GM12801 (cell line): Measurements from ENCODE around the gene IRX4.

Experiments used
- TF ChIP-seq, protein P1 (sequence below): IDR thresholded peaks from one replicate; pipeline ENCODE4 v1.5.1; 2011; ENCODE audit warnings: control low read depth; ENCODE audit not compliant: insufficient read length; ENCODE audit errors: extremely low read depth

Gene IRX4

DNA sequence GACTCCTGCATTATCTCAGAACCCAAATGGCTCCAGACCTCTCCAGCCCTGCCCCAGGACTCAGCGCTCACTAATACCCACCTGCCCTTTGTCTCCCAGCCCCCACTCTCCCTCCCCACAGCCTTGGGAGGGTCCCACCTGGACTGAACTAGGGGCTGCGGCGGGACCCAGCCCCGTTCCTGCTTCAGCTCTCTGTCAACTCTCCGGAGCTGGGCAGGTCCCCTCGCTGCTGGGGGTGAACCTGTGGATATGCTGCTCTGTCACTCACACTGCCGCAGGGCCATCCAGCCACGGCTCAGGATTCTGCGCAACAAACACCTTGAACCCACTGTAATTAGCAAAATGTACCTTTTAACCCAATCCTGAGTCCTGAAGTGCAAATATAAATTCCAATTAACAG, 44.7 kb downstream of the IRX4 start:
- TF ChIP-seq, protein P1, sequence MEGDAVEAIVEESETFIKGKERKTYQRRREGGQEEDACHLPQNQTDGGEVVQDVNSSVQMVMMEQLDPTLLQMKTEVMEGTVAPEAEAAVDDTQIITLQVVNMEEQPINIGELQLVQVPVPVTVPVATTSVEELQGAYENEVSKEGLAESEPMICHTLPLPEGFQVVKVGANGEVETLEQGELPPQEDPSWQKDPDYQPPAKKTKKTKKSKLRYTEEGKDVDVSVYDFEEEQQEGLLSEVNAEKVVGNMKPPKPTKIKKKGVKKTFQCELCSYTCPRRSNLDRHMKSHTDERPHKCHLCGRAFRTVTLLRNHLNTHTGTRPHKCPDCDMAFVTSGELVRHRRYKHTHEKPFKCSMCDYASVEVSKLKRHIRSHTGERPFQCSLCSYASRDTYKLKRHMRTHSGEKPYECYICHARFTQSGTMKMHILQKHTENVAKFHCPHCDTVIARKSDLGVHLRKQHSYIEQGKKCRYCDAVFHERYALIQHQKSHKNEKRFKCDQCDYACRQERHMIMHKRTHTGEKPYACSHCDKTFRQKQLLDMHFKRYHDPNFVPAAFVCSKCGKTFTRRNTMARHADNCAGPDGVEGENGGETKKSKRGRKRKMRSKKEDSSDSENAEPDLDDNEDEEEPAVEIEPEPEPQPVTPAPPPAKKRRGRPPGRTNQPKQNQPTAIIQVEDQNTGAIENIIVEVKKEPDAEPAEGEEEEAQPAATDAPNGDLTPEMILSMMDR, result no peak

DNA sequence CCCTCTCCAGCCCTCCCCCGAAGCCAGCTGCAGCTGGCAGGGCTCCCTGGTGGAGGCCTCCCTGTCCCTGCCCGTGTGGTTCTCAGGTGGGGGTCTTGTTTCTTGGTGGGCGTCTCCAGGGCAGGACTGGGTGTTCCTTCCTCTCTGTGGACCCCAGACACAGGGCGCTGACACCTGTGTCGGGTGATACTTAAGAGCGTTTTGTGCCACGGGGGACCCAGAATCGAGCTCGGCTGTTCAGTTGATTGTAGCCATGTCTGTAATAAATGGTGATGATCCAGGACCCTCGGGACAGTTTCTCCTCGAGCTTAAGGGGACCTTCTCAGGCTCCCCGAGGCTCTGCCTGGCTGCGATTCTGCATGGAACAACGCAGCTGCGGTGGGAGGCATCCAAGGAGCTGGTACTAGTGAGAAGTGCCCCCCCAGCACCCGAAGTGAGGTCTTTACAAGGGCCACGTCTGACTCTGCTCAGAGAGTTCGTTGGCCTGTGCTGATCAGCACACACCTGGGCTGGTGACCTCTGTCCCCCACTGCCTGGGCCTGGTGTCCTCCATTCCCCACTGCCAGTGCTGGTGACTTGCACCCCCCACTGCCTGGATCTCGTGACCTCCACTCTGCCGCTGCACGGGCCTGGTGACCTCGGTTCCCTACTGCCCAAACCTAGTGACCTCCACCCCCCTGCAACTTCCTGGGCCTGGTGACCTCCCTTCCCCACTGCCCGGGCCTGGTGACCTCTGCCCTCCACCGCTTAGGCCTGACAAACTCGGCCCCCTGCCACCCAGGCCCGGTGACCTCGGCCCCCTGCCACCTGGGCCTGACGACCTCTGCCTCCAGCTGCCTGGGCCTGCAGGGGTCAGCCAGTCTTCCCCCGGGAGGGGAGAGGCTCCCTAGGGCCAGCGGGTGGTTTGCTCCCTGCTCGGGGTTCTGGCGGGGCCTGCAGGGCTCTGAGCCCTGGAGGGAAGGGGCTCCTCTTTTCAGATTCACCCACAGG, 45.5 kb downstream of the IRX4 start:
- TF ChIP-seq, protein P1, result no peak

DNA sequence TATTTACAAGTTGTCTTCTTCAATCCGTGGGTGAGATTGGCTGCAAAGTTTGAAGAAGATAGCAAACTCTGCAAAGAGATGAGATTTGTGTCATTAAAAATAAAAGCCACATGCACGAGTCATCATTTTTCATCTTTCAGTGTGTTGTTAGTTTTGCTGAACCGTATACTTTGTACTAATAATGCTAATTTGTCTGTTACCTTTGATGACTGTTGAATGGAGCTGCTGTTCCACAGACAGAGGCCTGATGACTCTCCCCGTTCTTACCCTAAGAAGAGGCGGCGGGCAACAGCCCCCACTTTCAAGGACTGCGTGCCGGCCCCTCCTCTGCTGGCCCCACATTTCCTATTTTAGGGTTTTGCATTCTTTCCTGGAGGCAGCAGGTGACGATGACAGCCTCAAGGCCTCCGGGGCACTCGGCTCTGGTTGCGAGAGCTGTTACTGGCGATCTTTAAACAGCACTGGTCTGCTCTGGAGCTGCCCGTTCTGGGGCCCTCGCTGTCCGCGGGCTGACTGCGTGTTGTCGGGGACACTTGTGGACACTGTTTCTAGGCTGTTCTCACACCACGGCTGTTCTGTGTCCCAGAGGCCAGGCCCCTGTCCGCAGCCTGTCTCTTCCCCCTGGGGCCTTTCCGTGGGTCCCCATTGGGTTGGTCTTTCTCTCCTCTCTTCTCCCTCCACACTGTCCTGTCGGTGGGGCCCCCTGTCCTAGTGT, 46.4 kb downstream of the IRX4 start:
- TF ChIP-seq, protein P1, result no peak

DNA sequence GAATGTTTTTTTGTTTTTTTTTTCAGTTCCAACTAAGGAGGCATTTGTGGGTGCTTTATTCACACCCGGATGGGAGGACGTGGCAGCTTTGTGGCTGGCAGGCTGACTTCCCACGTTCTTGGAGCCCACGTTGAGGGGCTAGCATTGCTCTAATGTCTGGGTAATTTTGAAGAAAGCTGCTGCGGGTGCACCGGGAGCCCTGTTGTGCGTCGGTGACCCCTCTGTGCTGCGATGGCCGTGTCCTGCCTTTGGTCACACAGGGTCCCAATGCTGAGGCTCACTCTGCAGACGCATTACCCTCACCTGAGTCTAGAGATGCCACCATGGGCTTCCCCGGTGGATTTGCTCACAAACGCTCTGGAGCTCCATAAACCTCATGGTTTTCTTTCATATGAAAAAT, 47.3 kb downstream of the IRX4 start:
- TF ChIP-seq, protein P1, result no peak

DNA sequence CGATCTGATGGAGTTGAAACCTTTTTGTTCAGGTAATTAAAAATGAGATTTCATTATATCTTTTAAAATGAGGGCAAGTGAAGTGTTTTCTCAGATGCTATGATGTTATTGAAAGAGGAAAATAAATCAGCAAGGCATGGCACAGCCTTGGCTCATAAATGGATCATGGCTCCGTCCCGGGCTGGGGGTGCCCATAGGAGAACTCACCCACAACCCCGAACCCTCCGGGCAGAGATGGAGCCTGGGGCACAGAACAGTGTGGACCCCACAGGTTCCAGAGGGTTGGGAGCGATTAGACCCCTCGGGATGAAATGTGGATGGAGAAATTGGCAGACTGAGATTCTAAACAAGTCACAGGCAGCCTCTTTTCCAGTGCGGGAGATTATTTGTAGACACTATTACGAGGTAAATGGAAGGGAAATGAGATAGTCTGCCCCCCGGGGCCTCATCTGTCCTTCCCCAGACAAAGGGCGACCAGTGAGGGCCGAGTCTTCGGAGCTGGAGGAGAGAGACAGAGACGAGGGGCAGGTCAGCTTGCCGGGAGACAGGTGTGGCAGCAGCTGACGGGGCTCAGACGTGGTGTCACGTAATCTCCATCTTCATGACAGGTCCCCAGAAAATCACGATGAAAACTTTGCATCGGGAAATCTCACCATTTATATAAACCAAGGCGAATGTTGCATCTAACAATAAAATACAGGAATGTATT, 47.9 kb downstream of the IRX4 start:
- TF ChIP-seq, protein P1, result no peak

DNA sequence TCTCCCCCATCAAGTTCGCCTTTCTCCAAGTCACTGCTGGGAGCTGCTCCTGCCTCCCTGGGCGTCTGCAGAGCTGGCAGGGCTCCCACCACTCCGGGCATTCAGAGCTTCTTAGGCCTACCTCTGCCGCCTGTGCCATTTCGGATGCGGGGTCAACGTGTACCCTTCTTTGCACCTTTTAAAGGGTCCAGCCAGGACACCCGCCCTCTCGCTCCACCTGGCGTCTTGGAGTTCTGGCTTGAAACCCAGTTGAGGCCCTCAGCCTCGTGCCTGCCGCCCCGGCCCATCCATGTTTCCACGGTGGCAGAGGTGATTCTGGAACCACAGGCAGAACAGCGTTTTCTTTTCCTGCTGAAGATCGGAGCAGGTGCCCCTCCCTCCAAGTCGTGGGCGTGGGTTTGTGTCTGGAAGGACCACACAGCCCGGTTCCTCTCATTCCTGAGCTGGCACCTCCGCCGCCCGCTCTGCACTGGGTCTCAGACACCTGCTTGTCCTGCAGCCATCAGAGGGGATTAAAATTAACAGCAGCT, 48.6 kb downstream of the IRX4 start:
- TF ChIP-seq, protein P1, result no peak
